ENCODE results near the gene RABGAP1. TPM values are rescaled to one million over a fixed set of nuclear protein-coding genes. Genes with fewer than 3 reads are reported as not detected.
A peak's percentile ranks its signal among the peaks of the same experiment; 100 is the strongest.

Gene RABGAP1
- total and polyA plus RNA-seq, 7 donors, result 15.5 to 57.9 (median 33.6) TPM

DNA sequence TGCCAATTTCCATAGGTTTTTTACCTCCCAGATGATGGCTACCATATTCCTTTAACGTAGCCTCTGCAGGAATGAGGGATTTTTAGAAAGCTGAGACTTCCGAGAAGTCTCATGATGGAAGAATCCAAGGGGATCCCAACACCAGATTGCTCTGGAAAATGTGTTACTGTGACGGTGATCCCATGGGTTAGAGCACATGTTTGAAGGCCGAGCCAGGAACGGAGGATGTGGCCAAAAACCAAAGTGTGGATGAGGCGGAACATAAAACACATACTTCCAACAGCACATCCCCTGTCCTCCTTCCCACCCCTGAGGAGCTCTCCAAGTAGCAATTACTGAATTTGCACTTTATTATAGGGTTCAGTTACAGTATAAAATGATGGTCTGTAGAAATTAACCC is 175.2 kb downstream of the RABGAP1 start:
- H3K27me3 ChIP-seq (ENCODE audit: insufficient read depth in 3 of 3, low read length in 2 of 3), result no peaks in the 10 kb centered on the region
- H3K27ac ChIP-seq, result no peak overlapping the region
- DNase-seq (no peak), ATAC-seq (no peak)
- no peaks in the 10 kb centered on the region for H3K36me3 ChIP-seq (ENCODE audit: insufficient read depth in 1 of 2, low read depth in 1 of 2)
- peaks cover 12% of the 10 kb centered on the region for H3K4me1 ChIP-seq
- intact Hi-C loops (cut with DNase I), result no loop called here
- no peaks in the 10 kb centered on the region for H3K9me3 ChIP-seq
- H3K4me3 ChIP-seq, result no peak overlapping the region
- TF ChIP-seq, protein P1, sequence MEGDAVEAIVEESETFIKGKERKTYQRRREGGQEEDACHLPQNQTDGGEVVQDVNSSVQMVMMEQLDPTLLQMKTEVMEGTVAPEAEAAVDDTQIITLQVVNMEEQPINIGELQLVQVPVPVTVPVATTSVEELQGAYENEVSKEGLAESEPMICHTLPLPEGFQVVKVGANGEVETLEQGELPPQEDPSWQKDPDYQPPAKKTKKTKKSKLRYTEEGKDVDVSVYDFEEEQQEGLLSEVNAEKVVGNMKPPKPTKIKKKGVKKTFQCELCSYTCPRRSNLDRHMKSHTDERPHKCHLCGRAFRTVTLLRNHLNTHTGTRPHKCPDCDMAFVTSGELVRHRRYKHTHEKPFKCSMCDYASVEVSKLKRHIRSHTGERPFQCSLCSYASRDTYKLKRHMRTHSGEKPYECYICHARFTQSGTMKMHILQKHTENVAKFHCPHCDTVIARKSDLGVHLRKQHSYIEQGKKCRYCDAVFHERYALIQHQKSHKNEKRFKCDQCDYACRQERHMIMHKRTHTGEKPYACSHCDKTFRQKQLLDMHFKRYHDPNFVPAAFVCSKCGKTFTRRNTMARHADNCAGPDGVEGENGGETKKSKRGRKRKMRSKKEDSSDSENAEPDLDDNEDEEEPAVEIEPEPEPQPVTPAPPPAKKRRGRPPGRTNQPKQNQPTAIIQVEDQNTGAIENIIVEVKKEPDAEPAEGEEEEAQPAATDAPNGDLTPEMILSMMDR (IDR thresholded peaks at IDR 0.05), result no peak
- WGBS, 3 donors, result 59 to 69% (median 68%) methylated on average over 6 of the region's 6 CpGs

DNA sequence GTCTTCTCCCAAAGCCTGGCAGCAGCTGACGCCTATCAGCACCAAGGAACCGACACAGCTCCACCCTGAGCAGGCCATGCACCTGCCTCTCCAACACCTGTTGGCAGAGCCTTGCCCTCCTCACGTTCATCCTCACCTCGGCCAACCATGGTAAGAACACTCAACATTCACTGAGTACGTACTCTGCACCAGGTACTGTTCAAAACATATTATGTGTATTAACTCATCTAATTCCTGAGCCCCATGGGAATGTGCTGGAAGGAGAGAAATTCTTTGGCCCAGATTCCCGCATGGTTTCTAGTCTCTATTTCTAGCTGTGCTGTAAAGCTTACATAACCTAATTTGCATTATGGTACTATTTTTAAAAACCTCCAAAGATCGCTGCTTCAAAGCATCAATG is 178.7 kb downstream of the RABGAP1 start:
- no peaks in the 10 kb centered on the region for H3K27me3 ChIP-seq (ENCODE audit: insufficient read depth in 3 of 3, low read length in 2 of 3)
- WGBS, 3 donors, result 28 to 46% (median 29%) methylated on average over 7 of the region's 7 CpGs
- peaks cover 0 to 3% of the 10 kb centered on the region in 2 donors for H3K36me3 ChIP-seq (ENCODE audit: insufficient read depth in 1 of 2, low read depth in 1 of 2)
- ATAC-seq (peak in 2 of 4 donors; percentile 43 to 46), DNase-seq (no peak)
- no peak overlapping the region for H3K4me3 ChIP-seq
- H3K9me3 ChIP-seq, result no peaks in the 10 kb centered on the region
- TF ChIP-seq, protein P1 (IDR thresholded peaks at IDR 0.05), result no peak
- intact Hi-C loops (cut with DNase I), result no loop called here
- peaks cover 8% of the 10 kb centered on the region for H3K4me1 ChIP-seq
- H3K27ac ChIP-seq, result no peak overlapping the region

DNA sequence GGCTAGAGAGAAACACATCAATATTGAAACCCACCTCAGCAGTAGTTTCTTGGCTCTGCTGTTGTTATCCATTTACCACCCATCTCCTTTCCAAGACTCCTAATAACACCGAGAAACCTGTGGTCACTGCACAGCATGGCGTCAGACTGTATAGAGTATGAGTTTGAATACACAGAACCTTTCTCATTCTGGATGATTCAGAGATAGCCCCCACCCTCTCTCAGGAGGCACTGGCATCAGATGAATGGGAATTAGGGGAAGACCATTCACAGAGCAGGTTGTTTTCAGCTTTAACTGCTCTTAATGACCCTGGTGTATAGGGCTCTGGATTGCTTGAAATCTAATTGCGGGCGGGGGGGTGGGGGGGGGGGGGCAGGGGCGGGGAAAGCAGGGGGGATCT is 179.3 kb downstream of the RABGAP1 start:
- Histone ChIP-seq H3K27ac (no peak overlapping the region), H3K4me3 (no peak overlapping the region), H3K4me1 (peaks cover 8% of the 10 kb centered on the region), H3K9me3 (no peaks in the 10 kb centered on the region), H3K27me3 (ENCODE audit: insufficient read depth in 3 of 3, low read length in 2 of 3) (no peaks in the 10 kb centered on the region), H3K36me3 (ENCODE audit: insufficient read depth in 1 of 2, low read depth in 1 of 2) (peaks cover 0 to 3% of the 10 kb centered on the region in 2 donors)
- TF ChIP-seq, protein P1 (IDR thresholded peaks at IDR 0.05), result no peak
- DNase-seq (no peak), ATAC-seq (no peak)
- 69 to 80% (median 69%) methylated on average over 4 to 5 of the region's 5 CpGs for WGBS, 3 donors
- intact Hi-C loops (cut with DNase I), result loop anchor here (10.0 kb wide), 2 partner anchors 55 to 225 kb away; no protein-coding TSS in a partner anchor

DNA sequence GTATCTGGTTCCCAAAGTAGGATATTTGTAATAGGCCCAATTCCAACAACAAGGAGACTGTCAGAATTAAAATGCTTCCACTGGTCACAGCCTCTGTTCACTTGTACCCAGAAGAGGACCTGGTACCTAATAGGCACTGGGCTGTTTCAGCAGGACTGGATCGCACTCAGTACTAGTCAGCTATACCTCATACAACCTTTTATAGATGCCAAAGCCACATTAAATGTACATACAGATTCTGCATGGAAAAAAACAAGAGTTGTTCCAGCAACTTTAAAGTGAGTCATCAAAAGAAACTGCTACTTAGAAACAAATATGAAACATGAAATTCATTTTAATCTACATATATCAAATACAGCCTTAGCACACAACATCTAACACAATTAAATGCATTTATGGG is 180.1 kb downstream of the RABGAP1 start:
- Histone ChIP-seq H3K4me1 (peaks cover 4% of the 10 kb centered on the region), H3K4me3 (no peak overlapping the region), H3K27ac (no peak overlapping the region), H3K9me3 (no peaks in the 10 kb centered on the region), H3K27me3 (ENCODE audit: insufficient read depth in 3 of 3, low read length in 2 of 3) (no peaks in the 10 kb centered on the region), H3K36me3 (ENCODE audit: insufficient read depth in 1 of 2, low read depth in 1 of 2) (peaks cover 0 to 3% of the 10 kb centered on the region in 2 donors)
- ATAC-seq (no peak), DNase-seq (no peak)
- TF ChIP-seq, protein P1 (IDR thresholded peaks at IDR 0.05), result no peak
- WGBS, 3 donors, result 89 to 99% (median 97%) methylated on average over 1 of the region's 1 CpG
- intact Hi-C loops (cut with DNase I), result loop anchor here (10.0 kb wide), 2 partner anchors 56 to 224 kb away; no protein-coding TSS in a partner anchor

DNA sequence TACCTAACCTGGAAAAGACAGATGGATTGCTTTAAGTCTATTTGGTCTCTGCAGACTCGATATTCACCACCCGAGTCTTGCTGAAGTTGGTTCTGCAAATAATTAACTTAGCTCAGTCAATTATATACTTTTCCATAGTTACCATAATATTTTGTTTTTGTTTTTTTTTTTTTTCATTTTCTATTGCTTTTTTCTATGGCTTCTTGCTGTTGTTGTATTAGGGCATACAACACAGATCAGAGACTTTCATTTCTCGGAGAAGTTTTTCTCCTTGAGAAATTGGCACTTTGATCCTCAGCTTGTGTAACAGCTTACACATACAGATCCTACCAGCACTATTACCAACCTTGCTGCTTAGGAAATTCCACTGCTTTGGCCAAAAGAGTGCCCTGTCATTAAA is 180.6 kb downstream of the RABGAP1 start:
- no peak for ATAC-seq
- no peaks in the 10 kb centered on the region for H3K9me3 ChIP-seq
- intact Hi-C loops (cut with DNase I), result loop anchor here (10.0 kb wide), 2 partner anchors 57 to 223 kb away; no protein-coding TSS in a partner anchor
- 92 to 95% (median 95%) methylated on average over 3 of the region's 3 CpGs for WGBS, 3 donors
- H3K36me3 ChIP-seq (ENCODE audit: insufficient read depth in 1 of 2, low read depth in 1 of 2), result peaks cover 0 to 3% of the 10 kb centered on the region in 2 donors
- peaks cover 3% of the 10 kb centered on the region for H3K4me1 ChIP-seq
- H3K4me3 ChIP-seq, result no peak overlapping the region
- H3K27me3 ChIP-seq (ENCODE audit: insufficient read depth in 3 of 3, low read length in 2 of 3), result no peaks in the 10 kb centered on the region
- H3K27ac ChIP-seq, result no peak overlapping the region
- no peak for DNase-seq
- TF ChIP-seq, protein P1 (IDR thresholded peaks at IDR 0.05), result no peak
